ENCODE measurements around the gene CAPS2.

Gene CAPS2

GRCh38 chr12:75239987-75240386 is 90.1 kb downstream of the CAPS2 start:
- Histone ChIP-seq H3K36me3 (ENCODE audit: insufficient read depth, low read length) (no peaks in the 10 kb centered on the region), H3K79me2 (ENCODE audit: insufficient read depth, low read length) (no peaks in the 10 kb centered on the region), H3K4me1 (ENCODE audit: insufficient read depth, low read length, poor library complexity, severe bottlenecking) (no peaks in the 10 kb centered on the region), H3F3A (ENCODE audit: low read depth) (no peaks in the 10 kb centered on the region), H3K4me2 (ENCODE audit: low read depth, low read length, poor library complexity, severe bottlenecking) (no peak overlapping the region), H2AFZ (ENCODE audit: low read length) (no peak overlapping the region), H3K9me3 (ENCODE audit: insufficient read depth, low read depth, low read length) (no peaks in the 10 kb centered on the region), H3K9me2 (replicated peaks; ENCODE audit: low read depth, low read length) (no peaks in the 10 kb centered on the region), H4K20me1 (ENCODE audit: insufficient read depth, low read length, poor library complexity, severe bottlenecking) (no peaks in the 10 kb centered on the region), H3K27me3 (ENCODE audit: insufficient read depth, low read length, poor library complexity, severe bottlenecking) (no peaks in the 10 kb centered on the region), H3K4me3 (ENCODE audit: low read length, poor library complexity, severe bottlenecking) (no peak overlapping the region), H3K9ac (ENCODE audit: low read depth, low read length, poor library complexity, severe bottlenecking) (no peak overlapping the region)
- TF ChIP-seq EZH2phosphoT487 (IDR thresholded peaks at IDR 0.05; ENCODE audit: borderline replicate concordance) (no peak), CTCF (conservative IDR thresholded peaks at IDR 0.05; ENCODE audit: low read length) (no peak)

- no peak overlapping the region for H2AFZ ChIP-seq (ENCODE audit: low read length)
- no peaks in the 10 kb centered on the region for H3K27me3 ChIP-seq (ENCODE audit: insufficient read depth, low read length, poor library complexity, severe bottlenecking)
These were observed 93.9 kb downstream of the CAPS2 start for GRCh38 chr12:75236206-75236605.

GRCh38 chr12:75227132-75227531 is 103.0 kb downstream of the CAPS2 start:
- H3K9me3 ChIP-seq (ENCODE audit: insufficient read depth, low read depth, low read length) = no peaks in the 10 kb centered on the region
- no peaks in the 10 kb centered on the region for H3K36me3 ChIP-seq (ENCODE audit: insufficient read depth, low read length)
- no peak for TF ChIP-seq CTCF (conservative IDR thresholded peaks at IDR 0.05; ENCODE audit: low read length)
- TF ChIP-seq EZH2phosphoT487 (IDR thresholded peaks at IDR 0.05; ENCODE audit: borderline replicate concordance) = no peak
- no peaks in the 10 kb centered on the region for H3K4me1 ChIP-seq (ENCODE audit: insufficient read depth, low read length, poor library complexity, severe bottlenecking)
- H3K4me2 ChIP-seq (ENCODE audit: low read depth, low read length, poor library complexity, severe bottlenecking) = no peak overlapping the region
- H3K79me2 ChIP-seq (ENCODE audit: insufficient read depth, low read length) = no peaks in the 10 kb centered on the region
- no peaks in the 10 kb centered on the region for H3F3A ChIP-seq (ENCODE audit: low read depth)
- H3K9me2 ChIP-seq (replicated peaks; ENCODE audit: low read depth, low read length) = 0 out of 2 replicates have a peak, but pooled peaks cover 5% of the 10 kb centered on the region
- no peak overlapping the region for H2AFZ ChIP-seq (ENCODE audit: low read length)
- H3K27me3 ChIP-seq (ENCODE audit: insufficient read depth, low read length, poor library complexity, severe bottlenecking) = no peaks in the 10 kb centered on the region
- no peak overlapping the region for H3K9ac ChIP-seq (ENCODE audit: low read depth, low read length, poor library complexity, severe bottlenecking)
- no peaks in the 10 kb centered on the region for H4K20me1 ChIP-seq (ENCODE audit: insufficient read depth, low read length, poor library complexity, severe bottlenecking)
- no peak overlapping the region for H3K4me3 ChIP-seq (ENCODE audit: low read length, poor library complexity, severe bottlenecking)

More at GRCh38 chr12:75236206-75236605, 93.9 kb downstream of the CAPS2 start:
- Histone ChIP-seq H3K4me3 (ENCODE audit: low read length, poor library complexity, severe bottlenecking) (no peak overlapping the region), H3K36me3 (ENCODE audit: insufficient read depth, low read length) (no peaks in the 10 kb centered on the region), H3F3A (ENCODE audit: low read depth) (no peaks in the 10 kb centered on the region), H3K4me2 (ENCODE audit: low read depth, low read length, poor library complexity, severe bottlenecking) (no peak overlapping the region), H4K20me1 (ENCODE audit: insufficient read depth, low read length, poor library complexity, severe bottlenecking) (no peaks in the 10 kb centered on the region), H3K9me3 (ENCODE audit: insufficient read depth, low read depth, low read length) (no peaks in the 10 kb centered on the region), H3K9ac (ENCODE audit: low read depth, low read length, poor library complexity, severe bottlenecking) (no peak overlapping the region), H3K9me2 (replicated peaks; ENCODE audit: low read depth, low read length) (no peaks in the 10 kb centered on the region), H3K4me1 (ENCODE audit: insufficient read depth, low read length, poor library complexity, severe bottlenecking) (no peaks in the 10 kb centered on the region), H3K79me2 (ENCODE audit: insufficient read depth, low read length) (no peaks in the 10 kb centered on the region)
- TF ChIP-seq EZH2phosphoT487 (IDR thresholded peaks at IDR 0.05; ENCODE audit: borderline replicate concordance) (no peak), CTCF (conservative IDR thresholded peaks at IDR 0.05; ENCODE audit: low read length) (no peak)
